Fibroblast of skin of abdomen (primary cell): ENCODE measurements around the gene NODAL.
A peak's percentile ranks its signal among the peaks of the same experiment; 100 is the strongest.

Experiments
- DNase-seq: peaks from one replicate; pipeline ENCODE4 v3.0.0-alpha.2; 2013

Gene NODAL

DNA sequence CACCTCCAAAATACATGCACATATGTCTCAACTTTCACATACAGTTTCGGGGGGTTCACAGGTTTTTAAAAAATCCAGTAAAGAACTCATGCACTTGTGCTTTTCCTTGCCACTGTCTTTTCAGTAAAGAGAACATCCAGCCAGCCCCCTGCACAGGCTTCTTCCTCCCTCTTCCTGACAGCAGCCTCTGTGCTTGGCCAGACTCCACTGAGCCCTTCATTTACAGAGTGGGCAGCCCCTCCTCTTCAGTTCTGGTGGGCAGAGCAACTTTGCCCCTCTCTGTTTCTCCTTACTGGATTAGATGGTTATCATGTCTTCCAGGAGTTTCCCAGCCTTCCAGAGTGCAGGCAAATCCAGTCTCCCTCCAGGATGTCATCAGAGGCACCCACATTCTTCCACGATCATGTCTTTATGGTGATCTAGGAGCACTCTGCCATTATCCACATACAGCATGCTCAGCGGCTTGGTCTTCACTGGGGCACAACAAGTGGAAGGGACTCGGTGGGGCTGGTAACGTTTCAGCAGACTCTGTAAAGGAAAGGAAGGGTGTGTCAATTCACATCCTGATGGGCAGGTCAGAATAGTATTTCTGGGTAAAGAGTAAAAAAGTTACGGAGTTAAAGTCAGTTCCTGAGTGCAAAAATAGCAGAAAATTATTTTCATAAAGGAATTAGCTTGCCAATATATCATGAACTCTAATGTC lies 8.8 kb downstream of the NODAL start:
- no peak for DNase-seq

DNA sequence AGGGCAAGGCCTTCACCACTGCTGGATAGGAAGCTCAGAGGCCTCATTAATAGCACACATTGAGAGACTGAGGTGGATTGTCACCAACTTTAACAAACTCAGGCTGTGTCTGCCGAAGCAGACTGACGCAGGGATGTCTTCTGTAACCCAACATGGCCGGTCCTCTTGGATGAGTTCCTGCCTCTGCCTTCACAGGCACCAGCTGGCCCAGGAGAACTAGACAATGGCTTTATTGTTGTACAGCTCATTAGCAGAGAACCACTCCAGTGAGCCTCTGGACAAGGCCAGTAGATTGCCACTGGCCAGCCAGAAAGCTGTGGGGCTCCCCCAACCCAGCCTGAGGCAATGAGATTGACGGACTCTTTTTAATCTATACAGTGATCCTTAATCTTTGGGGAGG lies 9.4 kb downstream of the NODAL start:
- no peak for DNase-seq

DNA sequence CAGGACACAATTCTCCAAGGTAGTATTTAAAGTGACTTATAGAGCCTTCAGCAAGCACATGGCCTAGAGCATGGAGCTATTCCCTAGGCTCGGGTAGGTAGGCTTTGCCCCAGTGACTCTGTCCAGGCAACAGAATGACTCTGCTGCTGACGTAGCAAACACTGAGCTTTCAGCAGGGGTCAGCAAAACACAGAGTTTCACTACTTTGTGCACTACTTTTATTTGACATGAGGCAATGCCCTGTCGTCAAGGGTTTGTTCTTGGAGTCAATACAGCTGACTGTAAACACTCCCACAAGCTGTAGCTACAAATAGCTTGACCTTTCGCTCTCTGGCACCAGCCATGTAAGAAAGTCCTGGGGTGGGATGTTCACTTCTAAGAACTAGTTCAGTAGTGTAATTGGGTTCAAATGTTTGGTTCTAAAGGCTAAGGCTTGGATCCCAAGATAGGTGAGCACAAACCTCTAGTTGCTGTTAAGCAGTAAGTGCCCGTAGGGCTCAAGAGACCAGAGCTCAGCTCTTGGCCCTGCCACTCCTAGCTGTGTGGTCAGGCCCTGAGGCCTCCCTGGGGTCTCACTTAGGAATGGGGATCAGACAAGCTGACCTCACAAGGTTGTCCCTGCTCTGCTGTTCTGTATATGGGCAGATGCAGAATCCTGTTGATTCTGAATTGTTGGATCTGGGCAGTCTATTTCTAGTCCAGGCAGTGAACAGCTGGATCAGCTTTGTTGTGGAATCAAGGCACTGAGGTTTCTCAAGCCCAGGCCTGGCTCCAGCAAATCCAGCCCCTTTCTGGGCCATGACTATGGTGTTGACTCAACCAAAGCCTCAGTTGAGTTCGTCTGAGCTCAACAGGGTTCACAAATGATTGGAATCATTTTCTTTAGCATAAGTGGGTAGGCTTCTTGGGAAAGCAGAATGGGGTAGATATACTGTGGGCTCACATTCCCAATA lies 10.7 kb downstream of the NODAL start:
- no peak for DNase-seq

DNA sequence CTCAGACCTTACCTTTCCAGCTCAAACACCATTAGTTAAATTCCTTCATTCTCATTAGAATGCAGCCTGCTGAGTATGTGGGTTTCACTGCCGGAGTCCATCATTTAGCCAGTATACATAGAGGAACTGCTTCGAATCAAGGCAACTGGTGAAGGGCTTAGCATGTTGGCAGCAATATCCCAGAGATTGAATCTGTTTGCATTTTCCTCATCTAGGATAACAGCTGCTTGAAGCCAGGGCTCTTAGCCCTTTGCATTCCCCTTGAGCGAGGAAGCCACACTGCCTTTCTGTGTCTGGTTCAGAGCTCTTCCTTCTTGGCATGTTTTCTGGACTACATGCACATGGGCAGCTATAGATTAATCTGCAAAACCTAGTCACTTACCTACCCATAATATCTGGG lies 14.7 kb downstream of the NODAL start:
- no peak for DNase-seq

DNA sequence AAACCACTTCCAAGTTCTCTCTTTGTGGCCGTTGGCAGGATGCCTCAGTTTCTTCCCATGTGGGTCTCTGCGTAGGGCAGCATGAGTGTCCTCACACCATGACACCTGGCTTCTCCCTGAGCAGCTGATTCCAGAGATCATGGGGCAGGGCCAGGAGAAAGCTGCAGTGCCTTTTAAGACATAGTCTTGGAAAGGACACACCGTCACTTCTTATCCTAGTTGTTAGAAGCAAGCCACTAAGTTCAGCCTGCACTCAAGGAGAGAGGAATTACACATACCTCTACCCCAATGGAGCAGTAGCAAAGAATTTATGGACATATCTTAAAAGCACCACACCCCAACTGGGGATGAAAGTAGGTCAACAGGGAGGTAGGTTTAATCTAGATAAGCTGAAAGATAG lies 16.4 kb downstream of the NODAL start:
- no peak for DNase-seq

DNA sequence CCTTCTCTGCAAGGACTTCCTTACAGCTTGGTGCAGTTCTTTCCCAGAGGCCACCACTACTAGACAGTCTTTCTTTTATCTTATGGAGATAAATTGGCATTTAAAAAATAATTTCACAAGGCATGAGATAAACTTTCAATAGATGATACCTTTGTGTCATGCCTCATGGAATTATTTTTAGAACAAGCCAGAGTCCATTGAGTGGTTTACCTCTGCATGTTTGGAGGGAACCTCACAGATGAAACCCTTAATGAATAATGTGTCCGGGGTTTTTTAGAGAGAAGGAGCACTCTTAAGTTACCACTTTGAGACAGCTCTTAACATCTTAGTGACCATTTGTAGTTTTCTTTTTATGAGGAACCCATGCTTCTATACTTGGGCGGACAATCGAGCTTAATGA lies 17.2 kb downstream of the NODAL start:
- no peak for DNase-seq

DNA sequence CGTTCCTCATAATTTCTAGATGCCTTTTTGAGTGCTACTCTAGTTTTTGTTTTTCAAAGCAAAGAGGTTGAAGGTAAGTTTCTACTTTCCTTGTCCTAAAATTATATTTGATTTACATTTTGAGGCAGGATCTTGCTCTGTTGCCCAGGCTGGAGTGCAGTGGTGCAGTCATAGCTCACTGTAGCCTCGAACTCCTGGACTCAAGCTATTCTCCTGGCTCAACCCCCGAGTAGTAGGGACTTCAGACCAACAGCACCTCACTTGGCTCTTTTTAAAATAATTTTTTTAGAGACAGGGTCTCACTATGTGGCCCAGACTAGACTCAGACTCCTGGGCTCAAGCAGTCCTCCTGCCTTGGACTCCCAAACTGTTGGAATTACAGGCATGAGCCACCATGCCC lies 22.8 kb downstream of the NODAL start:
- DNase-seq, result no peak

DNA sequence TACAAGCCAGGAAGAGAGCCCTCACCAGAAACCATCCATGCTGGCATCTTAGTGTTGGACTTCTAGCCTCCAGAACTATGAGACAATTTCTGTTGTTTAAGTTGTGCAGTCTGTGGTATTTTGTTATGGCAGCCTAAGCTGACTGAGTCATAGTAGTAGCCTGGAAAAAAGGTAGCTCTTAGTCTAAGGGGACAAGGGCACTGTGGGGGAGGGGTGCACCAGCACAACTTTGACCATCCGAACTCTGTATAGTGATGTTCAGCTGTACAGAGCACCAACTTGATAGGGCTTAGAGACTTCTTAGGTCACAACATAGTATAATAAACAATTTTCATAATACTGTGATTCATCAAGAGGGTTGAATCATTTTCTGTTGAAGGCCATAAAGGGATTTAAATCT lies 23.3 kb downstream of the NODAL start:
- peak; percentile 31 for DNase-seq

DNA sequence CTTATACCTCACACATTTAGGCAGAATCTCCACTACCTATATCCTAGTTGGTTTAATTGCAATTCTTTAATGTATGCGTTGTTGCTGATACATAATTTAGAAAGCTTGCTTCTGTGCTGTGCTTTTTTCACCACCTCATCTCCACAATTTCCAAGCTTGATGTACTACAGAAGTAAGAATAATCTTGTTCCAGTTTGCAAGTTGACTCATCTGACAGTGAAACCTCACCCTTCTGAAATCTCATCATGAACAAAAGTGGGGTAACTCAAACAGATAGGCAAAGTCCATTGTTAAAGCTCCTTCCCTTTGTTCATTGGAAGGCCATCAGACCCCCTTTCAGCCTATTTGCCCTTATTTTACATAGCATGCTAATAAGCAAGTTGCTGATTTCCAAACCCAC lies 23.9 kb downstream of the NODAL start:
- DNase-seq, result no peak

DNA sequence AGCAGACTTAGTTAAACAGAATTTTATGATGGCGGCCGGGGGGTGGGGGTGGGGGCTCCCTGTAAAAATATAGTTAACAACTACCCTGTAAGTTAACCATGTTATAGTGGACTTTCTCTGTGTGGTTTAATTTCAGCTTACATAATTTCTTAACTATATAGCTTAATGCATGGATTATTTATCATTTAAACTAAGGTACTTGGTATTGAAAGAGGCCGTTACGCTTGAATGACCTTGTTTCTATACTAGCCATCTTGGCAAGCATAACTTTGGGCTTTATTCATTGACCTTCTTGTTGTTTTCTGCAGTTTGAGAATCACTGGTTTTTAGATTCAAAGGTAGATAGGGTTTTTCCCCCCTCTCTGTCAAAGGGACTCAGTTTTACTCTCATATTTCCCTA lies 29.1 kb downstream of the NODAL start:
- no peak for DNase-seq

DNA sequence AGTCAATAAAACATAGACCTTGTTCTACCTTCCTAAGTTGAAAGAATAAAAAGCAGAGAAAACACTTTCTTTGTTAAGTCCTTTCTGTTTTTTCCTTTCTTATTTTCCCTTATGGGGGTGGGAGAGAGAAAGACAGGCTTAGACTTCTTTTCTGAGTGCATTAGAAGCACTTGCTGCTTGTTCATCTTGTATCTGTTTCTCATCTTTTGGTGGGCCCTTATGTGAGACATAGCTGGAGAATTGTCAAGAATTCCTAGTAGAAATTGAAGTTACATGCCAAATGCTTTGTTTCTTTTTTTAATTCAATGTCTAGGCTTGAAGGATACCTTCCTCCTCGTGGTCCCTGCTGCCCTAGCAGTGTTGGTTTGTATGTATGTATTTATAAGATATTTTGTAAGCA lies 30.9 kb downstream of the NODAL start:
- DNase-seq, result peak; percentile 29

DNA sequence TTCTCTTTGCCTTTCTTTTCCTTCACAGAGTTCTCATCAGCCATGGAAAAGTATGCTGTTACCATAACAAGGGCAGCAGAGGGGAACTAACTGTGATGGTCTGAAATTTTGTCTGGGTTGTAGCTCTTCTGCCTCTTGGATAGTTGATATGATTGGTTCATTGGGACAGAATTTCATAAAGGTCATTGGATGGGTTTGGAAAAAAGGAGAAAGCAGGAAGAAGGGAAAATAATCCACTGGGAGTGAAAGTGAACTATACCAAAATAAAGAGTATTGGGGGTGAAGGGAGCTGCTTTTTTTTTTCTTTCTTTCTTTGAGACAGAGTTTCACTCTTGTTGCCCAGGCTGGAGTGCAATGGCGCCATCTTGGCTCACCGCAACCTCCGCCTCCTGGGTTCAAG lies 31.7 kb downstream of the NODAL start:
- no peak for DNase-seq

DNA sequence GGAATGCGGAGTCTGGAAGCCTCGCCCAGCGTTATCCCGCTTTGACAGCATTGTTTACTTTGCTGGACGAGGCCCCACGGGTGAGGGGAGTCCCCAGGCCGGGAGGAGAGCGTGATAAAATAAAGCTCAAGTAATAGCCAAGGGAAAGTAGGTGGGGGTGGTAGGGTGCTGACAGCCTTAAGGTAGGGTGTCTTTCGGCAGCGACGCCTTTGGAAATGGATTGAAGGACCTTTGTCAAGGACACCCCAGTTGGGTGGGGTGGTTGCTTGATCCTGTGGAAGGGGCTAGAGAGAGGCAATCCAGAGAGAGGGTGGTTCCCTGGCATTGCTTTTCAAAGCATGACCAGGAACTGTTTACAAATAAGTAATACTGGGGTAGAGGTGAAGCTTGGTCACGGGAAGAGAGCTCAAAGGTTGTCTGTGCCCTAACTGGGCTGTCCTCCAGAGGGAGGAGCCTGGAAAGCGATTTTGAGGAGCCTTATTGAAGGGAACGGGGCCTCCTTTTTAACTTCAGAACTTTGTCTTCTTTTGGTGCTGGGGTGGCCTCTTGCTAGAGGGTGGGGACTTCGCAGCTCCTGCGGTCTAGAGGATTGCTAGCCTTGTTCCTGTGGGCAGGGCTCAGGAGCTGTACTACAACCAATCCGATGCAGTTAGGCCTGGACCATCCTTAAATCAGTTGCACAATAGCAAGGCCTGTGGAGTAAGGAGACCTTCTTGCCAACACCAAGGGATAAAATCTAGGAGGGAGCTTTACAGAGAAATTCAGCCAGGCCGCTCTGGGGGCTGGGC lies 36.2 kb downstream of the NODAL start:
- peak; percentile 92 for DNase-seq

DNA sequence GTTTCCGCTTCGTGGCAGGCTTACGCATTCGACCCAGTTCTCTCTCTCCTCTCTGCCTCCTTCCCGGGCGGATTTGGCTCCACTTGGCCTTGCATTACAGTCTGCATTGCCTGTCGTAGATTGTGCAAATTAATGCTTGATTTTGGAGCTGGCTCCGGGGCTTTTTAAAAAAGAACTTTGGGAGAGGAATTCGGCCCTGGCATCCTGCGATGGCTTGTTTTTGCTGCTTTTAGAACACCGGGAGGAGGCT lies 36.8 kb downstream of the NODAL start:
- peak; percentile 18 for DNase-seq

DNA sequence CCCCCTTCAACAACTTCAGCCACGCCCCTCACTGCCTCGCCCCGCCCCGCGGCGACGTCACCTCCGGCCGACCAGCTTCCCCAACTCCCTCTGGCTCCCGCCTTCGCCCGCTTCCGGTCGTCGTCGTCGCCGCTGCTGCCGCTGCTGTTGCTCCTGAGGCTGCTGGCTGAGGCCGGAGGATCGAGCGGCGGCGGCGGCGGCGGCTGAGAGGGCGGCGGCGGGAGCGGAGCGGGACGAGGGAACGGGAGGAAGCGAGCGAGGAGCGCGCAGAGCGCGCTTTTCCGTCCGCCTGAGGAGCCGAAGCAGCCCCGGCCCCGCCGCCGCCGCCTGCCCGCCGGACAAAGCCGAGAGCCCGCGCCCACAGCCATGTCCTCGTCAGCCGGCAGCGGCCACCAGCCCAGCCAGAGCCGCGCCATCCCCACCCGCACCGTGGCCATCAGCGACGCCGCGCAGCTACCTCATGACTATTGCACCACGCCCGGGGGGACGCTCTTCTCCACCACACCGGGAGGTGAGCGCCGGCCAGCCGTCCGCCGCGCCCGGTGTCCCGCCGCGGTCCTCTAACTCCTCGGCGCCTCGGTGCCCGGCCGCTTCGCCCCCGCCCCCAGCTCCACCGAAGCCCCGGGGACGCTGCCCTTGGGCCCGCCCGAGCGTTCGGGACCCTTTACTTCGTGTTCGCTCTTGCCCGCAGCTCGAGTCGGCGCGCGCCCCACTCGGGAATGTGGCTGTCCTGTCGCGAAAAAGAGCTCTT lies 37.3 kb downstream of the NODAL start, which contains the start of gene EIF4EBP2:
Gene EIF4EBP2 (plus strand): TSS at position 110 of the 751 bp plus-strand sequence. CDS start 257 bp downstream, at position 367.
- peak; percentile 95 for DNase-seq

DNA sequence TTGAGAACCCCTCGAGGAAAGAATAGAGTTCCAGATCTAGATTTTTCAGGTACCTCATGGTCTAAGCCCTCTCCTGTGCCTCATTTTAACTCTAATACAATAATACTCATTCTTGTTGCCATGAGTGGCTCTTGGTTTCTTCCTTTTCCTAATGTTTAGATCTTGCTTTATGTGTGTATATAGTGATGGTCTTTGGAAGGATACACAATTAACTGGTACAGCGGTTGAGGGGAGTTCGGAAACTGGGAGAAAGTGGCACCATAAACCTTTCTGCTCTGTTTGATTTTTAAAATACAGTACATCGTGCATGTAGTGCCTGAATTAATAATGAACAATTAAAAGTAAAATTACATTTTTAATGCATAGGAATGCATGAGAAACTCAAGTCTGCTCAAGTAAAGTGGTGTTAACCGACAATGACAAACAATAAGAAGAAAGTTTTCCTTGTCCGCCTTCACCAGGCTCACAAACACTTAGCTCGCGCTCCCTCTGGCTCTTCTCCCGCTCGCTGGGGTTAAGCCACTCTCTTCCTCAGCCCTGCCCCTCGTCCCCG lies 37.9 kb downstream of the NODAL start:
- no peak for DNase-seq

DNA sequence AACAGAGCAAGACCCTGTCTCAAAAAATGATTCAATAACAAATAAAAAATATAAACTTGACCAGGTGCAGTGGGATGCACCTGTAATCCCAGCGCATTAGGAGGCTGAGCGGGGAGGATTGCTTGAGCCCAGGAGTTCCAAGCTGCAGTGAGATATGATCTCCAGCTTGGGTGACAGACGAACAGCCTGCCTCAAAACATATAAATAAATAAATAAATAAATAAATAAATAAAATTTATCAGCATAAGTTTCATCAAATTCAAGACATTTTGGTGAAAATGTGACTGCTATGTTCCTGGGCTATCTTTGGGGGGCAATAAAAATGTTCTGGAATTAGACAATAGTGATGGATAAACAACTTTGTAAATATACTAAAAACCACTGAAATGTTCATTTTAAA lies 42.3 kb downstream of the NODAL start:
- DNase-seq, result no peak

DNA sequence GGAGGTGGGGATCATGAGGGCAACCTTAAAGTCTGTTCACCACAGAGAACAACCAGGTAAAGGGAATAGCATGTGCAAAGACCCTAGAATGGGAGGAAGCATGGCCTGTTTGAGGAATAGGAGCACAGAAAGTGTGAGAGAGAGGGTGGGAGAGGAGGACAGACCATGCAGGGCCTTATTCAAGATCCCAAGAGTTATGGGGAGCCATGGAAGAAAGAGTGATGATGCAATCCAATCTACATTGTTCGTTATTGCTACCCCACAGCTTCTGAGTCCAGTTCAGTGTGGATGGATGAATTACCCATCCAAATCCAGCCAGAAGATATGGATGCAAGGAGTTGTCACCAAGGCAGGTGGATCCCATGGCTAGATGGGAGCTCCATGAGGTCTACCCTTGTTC lies 45.3 kb downstream of the NODAL start:
- no peak for DNase-seq

DNA sequence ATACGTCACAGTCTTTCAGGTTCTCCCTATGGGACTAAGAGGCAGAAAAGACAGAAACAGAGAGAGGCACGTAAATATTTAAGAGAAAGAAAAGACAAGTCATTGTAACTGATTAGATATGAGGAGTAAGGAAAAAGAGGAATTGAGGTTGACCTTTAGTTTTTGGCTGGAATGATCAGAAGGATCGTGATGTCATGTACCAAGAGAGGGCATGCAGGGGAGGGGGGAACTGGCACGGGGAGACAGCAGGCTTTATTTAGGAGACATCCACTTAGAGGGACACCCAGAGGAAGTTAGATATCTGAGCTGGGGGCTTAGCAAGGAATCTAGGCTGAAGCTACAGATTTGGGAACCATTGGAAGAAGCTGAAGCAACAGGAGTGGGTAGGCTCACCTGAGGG lies 49.8 kb downstream of the NODAL start:
- DNase-seq, result no peak
